ENCODE measurements around the gene TMEM243.

- TF ChIP-seq CTCF (IDR thresholded peaks at IDR 0.05; ENCODE audit: low read depth, low read length) (no peak), EZH2phosphoT487 (IDR thresholded peaks at IDR 0.05; ENCODE audit: low read depth) (no peak)
Measured at GRCh38 chr7:87215046-87215445, 4.5 kb downstream of the TMEM243 start.
